Stimulated activated CD8-positive, alpha-beta memory T cell treated with anti-CD3 and anti-CD28 coated beads, Interleukin-7, amount 100 ng/mL, for 24 hours (primary cell): ENCODE data around the gene CDYL.

Experiments used
- DNase-seq: peaks from one replicate; pipeline ENCODE4 v3.0.0-alpha.2; 2020; ENCODE audit warnings: low read depth

The CDYL gene

DNA sequence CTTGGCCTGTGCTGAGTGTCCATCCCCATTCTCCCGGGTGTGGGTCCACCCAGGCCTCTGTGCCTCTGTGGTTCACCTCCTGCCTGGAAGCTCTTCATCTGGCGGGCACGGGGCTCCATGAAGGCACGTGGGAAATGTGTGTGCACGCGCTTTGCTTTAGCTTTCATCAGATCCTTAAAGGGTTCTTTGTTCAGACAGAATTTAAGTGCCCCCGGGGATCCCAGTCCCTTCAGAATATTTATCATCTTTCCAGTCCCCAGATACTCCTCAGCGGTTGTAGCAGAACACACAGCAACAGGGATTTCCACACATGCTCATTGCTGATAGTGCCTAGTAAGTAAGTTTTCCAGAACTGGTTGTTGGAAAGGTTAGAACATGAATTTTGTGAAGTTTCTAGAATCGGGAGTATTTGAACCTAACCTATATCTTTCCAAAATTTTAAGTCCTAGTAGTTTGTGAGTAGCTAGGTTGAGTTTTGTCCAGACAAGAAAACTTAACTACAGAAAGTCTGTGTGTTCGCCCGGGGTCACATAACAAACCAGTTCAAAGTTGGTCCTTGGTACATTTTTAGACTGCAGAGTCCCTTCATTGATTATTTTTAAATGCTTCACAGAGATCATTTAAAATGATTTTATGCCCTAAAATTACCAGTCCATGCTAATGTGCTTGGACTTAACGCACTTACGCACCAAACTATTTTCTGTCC, 159.9 kb downstream of the CDYL start:
- DNase-seq: no peak

DNA sequence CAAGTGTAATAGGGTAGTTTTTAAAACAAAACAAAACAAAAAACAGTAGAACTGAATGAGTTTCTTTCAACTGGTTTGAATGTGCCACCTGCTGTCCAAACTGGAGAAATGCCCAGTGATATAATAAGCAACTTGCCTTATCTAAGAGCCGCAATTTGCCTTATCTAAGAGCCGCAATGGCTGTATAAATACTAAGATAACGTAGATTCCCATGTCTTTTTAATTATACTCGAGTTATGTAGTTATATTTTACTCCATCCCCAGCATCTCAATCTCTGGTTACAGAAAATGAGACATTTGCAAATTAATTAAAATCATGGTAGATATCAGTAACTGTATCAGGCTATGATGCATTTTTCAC, 160.5 kb downstream of the CDYL start:
- DNase-seq: no peak

GRCh38 chr6:4937414-4937813, 161.2 kb downstream of the CDYL start:
- no peak for DNase-seq

GRCh38 chr6:4939241-4939640, 163.0 kb downstream of the CDYL start:
- DNase-seq: no peak

DNA sequence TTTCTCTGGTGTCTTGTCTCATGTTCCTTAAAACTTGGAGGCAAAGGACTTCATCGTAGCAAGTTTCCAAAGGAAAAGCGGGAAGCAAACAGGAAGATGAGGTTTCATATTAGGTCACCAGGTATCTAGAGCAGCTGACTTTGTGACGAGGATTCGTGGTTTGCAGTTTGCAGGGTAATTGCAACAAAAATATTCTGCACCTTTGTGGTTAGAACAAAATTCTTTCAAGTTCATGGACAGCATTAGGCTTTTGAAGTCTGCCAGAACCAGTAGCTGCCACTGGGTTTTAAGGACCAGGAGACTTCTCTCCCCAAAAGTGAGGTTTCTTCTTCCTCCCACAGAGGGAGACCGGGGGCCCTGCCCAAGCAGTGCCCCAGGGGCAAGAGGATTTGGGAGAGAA, 164.2 kb downstream of the CDYL start:
- no peak for DNase-seq

- peak; percentile 14 for DNase-seq
Measured at GRCh38 chr6:4941782-4942672, 165.8 kb downstream of the CDYL start.

DNA sequence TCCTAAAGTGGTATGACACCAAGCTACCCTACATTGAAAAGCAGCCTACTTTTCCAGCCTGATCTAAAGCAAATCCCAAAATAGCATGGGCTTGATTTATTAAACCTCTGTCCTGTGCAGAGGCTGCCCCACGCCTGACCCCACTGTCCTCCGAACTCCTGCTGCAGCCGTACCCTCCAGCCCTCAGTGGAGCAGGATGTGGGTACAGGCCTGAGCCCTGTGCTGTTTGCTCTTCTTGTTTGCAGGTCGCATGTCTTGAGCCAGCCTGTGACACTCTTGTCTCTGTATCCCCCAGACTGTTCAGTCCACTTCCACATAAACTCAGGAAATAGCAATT, 166.4 kb downstream of the CDYL start:
- no peak for DNase-seq

- DNase-seq: no peak
Measured at GRCh38 chr6:4943716-4944115, 167.5 kb downstream of the CDYL start.

GRCh38 chr6:4944325-4944724, 168.1 kb downstream of the CDYL start:
- DNase-seq: no peak

DNA sequence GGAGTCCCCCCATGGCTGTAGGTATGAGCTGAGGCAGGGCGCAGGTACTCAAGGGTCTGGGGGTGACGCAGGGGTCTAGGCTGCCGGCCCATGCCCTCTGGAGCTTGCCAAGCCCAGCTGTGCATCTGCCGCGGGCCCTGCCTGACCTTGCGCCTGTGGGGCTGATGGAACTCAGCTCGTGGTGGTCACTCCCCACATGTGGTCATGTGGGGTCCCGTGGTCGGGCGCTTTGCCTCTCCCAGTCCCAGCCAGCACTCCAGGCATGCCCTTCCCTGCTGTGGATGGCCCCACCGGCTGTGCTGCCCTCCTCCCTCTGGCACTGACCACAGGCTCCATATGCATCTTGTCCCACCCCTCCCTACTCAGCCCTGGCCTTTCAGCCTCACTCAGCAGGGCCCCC, 170.3 kb downstream of the CDYL start:
- DNase-seq: no peak

- no peak for DNase-seq
Measured at GRCh38 chr6:4947716-4948115, 171.5 kb downstream of the CDYL start.

GRCh38 chr6:4948781-4949450, 172.7 kb downstream of the CDYL start:
- DNase-seq: no peak

GRCh38 chr6:4950076-4950475, 173.9 kb downstream of the CDYL start:
- DNase-seq: no peak

DNA sequence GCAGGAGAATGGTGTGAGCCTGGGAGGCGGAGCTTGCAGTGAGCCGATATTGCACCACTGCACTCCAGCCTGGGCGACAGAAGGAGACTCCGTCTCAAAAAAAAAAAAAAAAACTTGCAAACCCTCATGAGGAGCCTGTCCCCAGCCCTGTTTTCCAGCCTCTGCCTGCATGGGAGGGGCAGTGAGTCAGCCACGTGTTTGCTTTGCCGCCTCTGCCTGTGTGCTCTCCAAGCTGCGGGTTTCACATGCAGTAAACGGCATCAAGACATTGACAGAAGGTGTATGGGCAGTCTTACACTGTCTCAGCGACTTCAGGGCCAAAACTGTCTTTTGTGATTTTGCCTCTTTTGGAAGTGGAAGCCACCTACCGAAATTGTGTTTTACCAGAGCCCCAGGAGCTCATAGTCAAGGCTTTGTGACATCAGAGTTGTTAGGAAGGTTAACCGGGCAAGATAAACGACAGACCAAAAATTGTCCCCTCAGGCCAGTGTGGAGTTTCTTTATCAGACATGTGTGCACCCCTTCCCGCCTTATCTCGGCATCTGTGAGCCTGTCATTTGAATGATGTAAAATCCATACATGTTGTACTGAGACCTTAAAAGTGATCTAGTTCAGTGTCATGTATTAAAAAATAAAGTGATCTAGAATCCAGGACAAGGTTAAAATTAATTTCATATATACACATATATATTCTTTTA, 174.8 kb downstream of the CDYL start:
- DNase-seq: no peak

GRCh38 chr6:4953440-4953839, 177.2 kb downstream of the CDYL start:
- no peak for DNase-seq

GRCh38 chr6:4956625-4957024, 180.4 kb downstream of the CDYL start:
- DNase-seq: no peak

DNA sequence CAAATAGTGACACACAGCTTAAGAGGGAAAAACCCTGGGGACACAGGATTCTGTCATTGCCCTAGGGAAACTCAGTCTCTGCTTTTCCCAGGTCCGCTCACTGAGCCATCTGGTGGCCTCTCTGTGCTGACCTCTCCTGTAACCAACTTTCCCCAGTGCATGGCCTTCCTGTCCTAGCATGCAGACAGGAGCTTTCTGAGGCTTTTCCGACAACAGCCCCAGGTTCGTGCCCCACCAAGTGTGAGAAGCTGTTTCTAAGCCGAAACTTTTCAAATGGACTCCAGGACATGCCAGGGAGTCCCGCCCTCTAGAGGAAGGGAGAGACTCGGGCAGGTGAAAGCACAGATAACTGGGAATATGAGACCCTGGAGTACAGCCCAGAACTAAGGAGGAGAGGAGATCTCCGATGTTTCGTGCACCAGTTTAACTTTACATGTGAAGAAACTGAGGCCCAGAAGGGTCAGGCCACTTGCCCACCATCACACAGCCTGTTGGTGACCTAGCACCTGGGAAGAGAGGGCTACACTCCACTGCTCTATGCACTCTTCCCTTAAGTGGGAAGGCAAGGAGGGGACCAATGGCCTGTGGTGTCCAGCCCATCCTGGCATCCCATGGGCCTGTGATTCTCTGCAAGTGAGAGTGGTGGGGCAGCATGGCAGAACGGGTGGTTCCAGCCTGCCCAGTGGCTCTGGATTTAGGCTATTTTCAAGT, 181.5 kb downstream of the CDYL start:
- no peak for DNase-seq

- DNase-seq: no peak
Measured at GRCh38 chr6:4958624-4959023, 182.4 kb downstream of the CDYL start.

DNA sequence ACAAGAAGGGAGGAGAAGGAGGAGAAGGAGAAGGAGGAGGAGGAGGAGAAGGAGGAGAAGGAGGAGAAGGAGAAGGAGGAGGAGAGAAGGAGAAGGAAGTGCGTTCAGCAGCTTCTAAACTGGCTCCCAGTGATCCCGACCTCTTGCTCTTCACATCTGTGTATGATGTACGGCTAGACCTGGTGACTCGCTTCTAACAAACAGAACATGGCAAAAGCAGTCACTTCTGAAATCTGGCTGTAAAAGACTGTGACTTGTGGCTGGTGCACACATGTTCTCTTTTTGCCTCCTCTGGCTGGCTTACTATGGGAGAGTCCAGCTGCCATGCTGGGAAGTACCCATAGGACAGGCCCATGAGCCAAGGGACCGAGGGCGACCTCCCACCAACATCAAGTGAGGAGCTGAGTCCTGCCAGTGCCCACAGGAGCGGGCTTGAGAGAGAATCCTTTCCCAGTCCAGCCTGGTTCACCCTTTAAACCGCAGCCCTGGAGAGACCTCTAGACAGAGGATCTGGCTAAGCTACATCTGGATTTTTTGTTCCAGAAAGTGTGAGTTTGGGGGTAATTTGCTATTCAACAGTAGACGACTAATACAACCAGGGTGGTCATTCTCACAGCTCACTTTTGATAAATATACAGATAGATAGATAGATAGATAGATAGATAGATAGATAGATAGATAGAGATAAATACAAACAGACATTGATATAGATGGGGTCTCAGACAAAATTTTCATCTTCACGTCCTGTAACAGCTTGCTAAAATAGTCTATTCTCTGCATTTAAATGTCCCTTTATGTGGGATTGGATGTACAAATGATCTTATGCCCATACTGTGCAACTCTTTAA, 185.3 kb downstream of the CDYL start:
- DNase-seq: no peak

DNA sequence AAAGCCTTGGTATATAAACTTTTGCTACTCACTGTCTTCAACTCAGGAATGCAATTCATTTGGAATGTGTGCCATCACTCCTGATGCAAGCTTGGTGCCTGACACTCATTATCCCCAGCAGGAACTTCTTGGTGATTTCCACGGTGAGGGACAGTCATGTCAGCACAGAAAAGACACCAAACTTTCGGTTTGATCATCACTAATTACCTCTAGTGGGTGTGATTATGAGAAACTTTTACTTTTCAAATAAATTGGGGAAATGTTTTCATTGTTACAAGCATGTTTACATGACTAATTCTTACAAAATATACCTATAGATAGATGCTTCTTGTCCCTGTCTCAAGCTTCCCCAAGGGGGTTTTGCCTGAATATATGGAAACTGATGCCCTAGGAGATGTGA, 186.7 kb downstream of the CDYL start:
- no peak for DNase-seq
